PC-3 (cell line): ENCODE measurements around the gene MAP3K5. TPM values are rescaled to one million over a fixed set of nuclear protein-coding genes. Genes with fewer than 3 reads are reported as not detected.

ENCODE experiments used
- ATAC-seq: fragments of 200-7000 bp; cut with Tn5 transposase; 2 replicates; pipeline ENCODE4 v1.9.1; 2020; ENCODE audit warnings: mild to moderate bottlenecking, moderate library complexity
- BruUV-seq: library from RNA; stranded (reverse); fragments of 400-500 nt; replicated peaks from 2 replicates; lab custom pipeline; 2021; lab: Mats Ljungman, UMichigan
- CTCF ChIA-PET: fragments of 300-600 bp; sonication (Branson Sonifier 250); formaldehyde crosslinking; loops from one replicate; lab custom pipeline; 2022; ENCODE audit warnings: antibody characterized with exemption; lab: Charles Lee
- POLR2A ChIA-PET: fragments of 300-600 bp; sonication (Branson Sonifier 250); formaldehyde crosslinking; loops from one replicate; lab custom pipeline; 2022; ENCODE audit warnings: antibody characterized with exemption; ENCODE audit not compliant: unreplicated experiment; lab: Charles Lee
- DNase-seq: peaks from one replicate; pipeline ENCODE4 v3.0.0-alpha.2; 2015
- H2AFZ ChIP-seq: fragments of 300-600 bp; sonication (generic); 2 replicates; pipeline ENCODE4 v1.6.0; 2016; ENCODE audit warnings: antibody characterized with exemption, low read length
- H3F3A ChIP-seq: fragments of 300-600 bp; sonication (generic); one replicate; pipeline ENCODE4 v1.6.0; 2017; ENCODE audit warnings: antibody characterized with exemption, low read length, control low read depth, mild to moderate bottlenecking; ENCODE audit not compliant: unreplicated experiment
- H3K27ac ChIP-seq: fragments of 300-600 bp; sonication (generic); 2 replicates; pipeline ENCODE4 v1.5.1; 2016; ENCODE audit warnings: mild to moderate bottlenecking, low read length
- H3K27me3 ChIP-seq: fragments of 300-600 bp; sonication (generic); 2 replicates; pipeline ENCODE4 v1.6.1; 2016; ENCODE audit warnings: low read length, mixed read lengths
- H3K36me3 ChIP-seq: fragments of 300-600 bp; sonication (generic); 2 replicates; pipeline ENCODE4 v1.6.1; 2016; ENCODE audit warnings: low read depth, mixed run types, low read length, mixed read lengths
- H3K4me1 ChIP-seq: fragments of 300-600 bp; sonication (generic); 2 replicates; pipeline ENCODE4 v1.5.1; 2016; ENCODE audit warnings: low read length; ENCODE audit not compliant: insufficient read depth
- H3K4me2 ChIP-seq: fragments of 300-600 bp; sonication (generic); 2 replicates; pipeline ENCODE4 v1.6.0; 2016; ENCODE audit warnings: low read length
- H3K4me3 ChIP-seq: fragments of 300-600 bp; sonication (generic); 2 replicates; pipeline ENCODE4 v1.5.1; 2016; ENCODE audit warnings: mild to moderate bottlenecking, low read length, mixed read lengths
- H3K79me2 ChIP-seq: fragments of 300-600 bp; sonication (generic); 2 replicates; pipeline ENCODE4 v1.6.1; 2017; ENCODE audit warnings: low read length, mixed read lengths
- H3K9ac ChIP-seq: fragments of 300-600 bp; sonication (generic); 2 replicates; pipeline ENCODE4 v1.6.0; 2016; ENCODE audit warnings: mild to moderate bottlenecking, low read length
- H3K9me2 ChIP-seq: fragments of 300-600 bp; sonication (generic); replicated peaks from 2 replicates; pipeline ENCODE4 v1.6.1; 2016; ENCODE audit warnings: mixed run types, low read length, mixed read lengths
- H3K9me3 ChIP-seq: fragments of 300-600 bp; sonication (generic); 2 replicates; pipeline ENCODE4 v1.6.1; 2016; ENCODE audit warnings: low read length, mixed read lengths
- H4K20me1 ChIP-seq: fragments of 300-600 bp; sonication (generic); 2 replicates; pipeline ENCODE4 v1.6.1; 2016; ENCODE audit warnings: low read length, mixed read lengths
- CTCF ChIP-seq: fragments of 300-600 bp; sonication (generic); conservative IDR thresholded peaks from 2 replicates; pipeline ENCODE4 v1.5.1; 2017; ENCODE audit warnings: antibody characterized with exemption, low read depth, mild to moderate bottlenecking, low read length
- EZH2 ChIP-seq: fragments of 300-600 bp; sonication (generic); IDR thresholded peaks from one replicate; pipeline ENCODE4 v1.6.1; 2017; ENCODE audit warnings: antibody characterized with exemption, mild to moderate bottlenecking, low read length; ENCODE audit not compliant: unreplicated experiment
- EZH2phosphoT487 ChIP-seq: fragments of 300-600 bp; sonication (generic); IDR thresholded peaks from 2 replicates; pipeline ENCODE4 v1.6.1; 2018; ENCODE audit warnings: mild to moderate bottlenecking, antibody characterized with exemption, low read length, borderline replicate concordance
- intact Hi-C: fragments of 100-400 bp; cut with micrococcal nuclease; formaldehyde crosslinking; loops from 2 replicates; pipeline ENCODE4 v1.9.0; 2023
- total RNA-seq: library from RNA; depleted of rRNA; stranded (reverse); fragments of >200 nt; gene quantifications from 2 replicates; pipeline ENCODE4 v1.2.3, GENCODE V29; 2014

The MAP3K5 gene
- total RNA-seq, 1 experiment from 2014 or later, result 4.3 TPM

- DNase-seq (no peak), ATAC-seq (no peak)
- no peak for TF ChIP-seq EZH2phosphoT487
- TF ChIP-seq EZH2, result no peak
- no peak for TF ChIP-seq CTCF
- Histone ChIP-seq H3K36me3 (no peaks in the 10 kb centered on the region), H3K4me2 (no peak overlapping the region), H4K20me1 (no peaks in the 10 kb centered on the region), H3K79me2 (0 out of 2 replicates have a peak, but pooled peaks cover under 1% of the 10 kb centered on the region), H3K27ac (no peak overlapping the region), H3F3A (no peaks in the 10 kb centered on the region), H3K4me3 (no peak overlapping the region), H3K9ac (no peak overlapping the region), H2AFZ (no peak overlapping the region), H3K4me1 (0 out of 2 replicates have a peak, but pooled peaks cover 4% of the 10 kb centered on the region), H3K27me3 (no peaks in the 10 kb centered on the region), H3K9me3 (no peaks in the 10 kb centered on the region), H3K9me2 (no peaks in the 10 kb centered on the region)
- no TSS peak for BruUV-seq
- intact Hi-C loops, result no loop called here
- POLR2A ChIA-PET, result no interaction called here
- CTCF ChIA-PET, result interaction anchor here (1.2 kb wide), 1 partner anchor 152 kb away, joined by 6 read pairs; no protein-coding TSS in a partner anchor
Measured at GRCh38 chr6:136795996-136796395, 3.7 kb upstream of the MAP3K5 start.

GRCh38 chr6:136795386-136795785 is 3.1 kb upstream of the MAP3K5 start:
- ATAC-seq (no peak), DNase-seq (no peak)
- Histone ChIP-seq H2AFZ (no peak overlapping the region), H3F3A (no peaks in the 10 kb centered on the region), H3K27ac (no peak overlapping the region), H3K4me3 (no peak overlapping the region), H3K4me1 (peaks cover 7% of the 10 kb centered on the region; the same call in 1 of the 2 replicates), H3K4me2 (no peak overlapping the region), H4K20me1 (no peaks in the 10 kb centered on the region), H3K9me2 (no peaks in the 10 kb centered on the region), H3K27me3 (no peaks in the 10 kb centered on the region), H3K9ac (no peak overlapping the region), H3K9me3 (no peaks in the 10 kb centered on the region), H3K36me3 (no peaks in the 10 kb centered on the region), H3K79me2 (peaks cover 7% of the 10 kb centered on the region; the same call in 1 of the 2 replicates)
- no TSS peak for BruUV-seq
- ChIA-PET CTCF (interaction anchor here (1.2 kb wide), 1 partner anchor 152 kb away, joined by 6 read pairs; no protein-coding TSS in a partner anchor), POLR2A (no interaction called here)
- intact Hi-C loops, result no loop called here
- TF ChIP-seq EZH2, result no peak

- Histone ChIP-seq H3K27me3 (no peaks in the 10 kb centered on the region), H3K79me2 (peaks cover 24% of the 10 kb centered on the region), H2AFZ (peak overlapping the region; percentile 96), H3K9me3 (no peaks in the 10 kb centered on the region), H3K4me1 (peaks cover 14% of the 10 kb centered on the region), H3K36me3 (no peaks in the 10 kb centered on the region), H4K20me1 (no peaks in the 10 kb centered on the region), H3K27ac (no peak overlapping the region), H3K4me2 (peak overlapping the region; percentile 98), H3K9me2 (no peaks in the 10 kb centered on the region), H3F3A (no peaks in the 10 kb centered on the region), H3K4me3 (peak overlapping the region; percentile 81), H3K9ac (peak overlapping the region; percentile 88)
- intact Hi-C loops, result loop anchor here (1.0 to 5.0 kb wide), 3 partner anchors 126 to 210 kb away; no protein-coding TSS in a partner anchor
- CTCF ChIA-PET, result interaction anchor here (1.0 to 1.7 kb wide), 2 partner anchors 149 to 243 kb away, joined by 3 to 119 read pairs; partner anchors contain the start of gene MAP7
- TSS peak; percentile 60 for BruUV-seq
- TF ChIP-seq EZH2, result no peak
- no peak for TF ChIP-seq CTCF
- no peak for TF ChIP-seq EZH2phosphoT487
- POLR2A ChIA-PET, result no interaction called here
- DNase-seq (no peak), ATAC-seq (no peak)
Measured at GRCh38 chr6:136793363-136793762, 1.1 kb upstream of the MAP3K5 start.
